T-helper 1 cell (primary cell): ENCODE results near the gene TNPO1.

Experiments used
- DNase-seq, 5 donors: peaks; one replicate each; pipeline ENCODE4 v3.0.0-alpha.2; 2012 to 2020

TNPO1 gene

GRCh38 chr5:72818866-72819534, 2.5 kb downstream of the TNPO1 start:
- peak in 4 of 5 donors; percentile 30 to 51 (median 31) for DNase-seq

- DNase-seq = no peak
Measured at GRCh38 chr5:72821776-72822175, 5.3 kb downstream of the TNPO1 start.

GRCh38 chr5:72822944-72823343, 6.5 kb downstream of the TNPO1 start:
- no peak for DNase-seq

- no peak for DNase-seq
Measured at GRCh38 chr5:72829707-72830106, 13.2 kb downstream of the TNPO1 start.

GRCh38 chr5:72830362-72830761, 13.9 kb downstream of the TNPO1 start:
- no peak for DNase-seq

GRCh38 chr5:72831685-72832084, 15.2 kb downstream of the TNPO1 start:
- no peak for DNase-seq

- no peak for DNase-seq
Measured at GRCh38 chr5:72834924-72835323, 18.5 kb downstream of the TNPO1 start.

GRCh38 chr5:72835633-72836032, 19.2 kb downstream of the TNPO1 start:
- no peak for DNase-seq

- no peak for DNase-seq
Measured at GRCh38 chr5:72836810-72837209, 20.3 kb downstream of the TNPO1 start.

- DNase-seq = no peak
Measured at GRCh38 chr5:72837524-72838096, 21.1 kb downstream of the TNPO1 start.

GRCh38 chr5:72840041-72840440, 23.6 kb downstream of the TNPO1 start:
- DNase-seq = no peak

GRCh38 chr5:72841756-72842535, 25.5 kb downstream of the TNPO1 start:
- DNase-seq = no peak

GRCh38 chr5:72842816-72843215, 26.4 kb downstream of the TNPO1 start:
- DNase-seq = no peak

GRCh38 chr5:72844218-72844603, 27.8 kb downstream of the TNPO1 start:
- DNase-seq = no peak

- DNase-seq = no peak
Measured at GRCh38 chr5:72845889-72846288, 29.4 kb downstream of the TNPO1 start.

GRCh38 chr5:72846483-72846882, 30.0 kb downstream of the TNPO1 start:
- no peak for DNase-seq

- DNase-seq = no peak
Measured at GRCh38 chr5:72847439-72847838, 31.0 kb downstream of the TNPO1 start.

- DNase-seq = peak; percentile 60 to 86 (median 74)
Measured at GRCh38 chr5:72847989-72848473, 31.6 kb downstream of the TNPO1 start.

- DNase-seq = peak; percentile 14 to 50 (median 31)
Measured at GRCh38 chr5:72848474-72849428, 32.3 kb downstream of the TNPO1 start.

GRCh38 chr5:72849546-72849945, 33.1 kb downstream of the TNPO1 start:
- no peak for DNase-seq

GRCh38 chr5:72850113-72850512, 33.7 kb downstream of the TNPO1 start:
- DNase-seq = no peak

GRCh38 chr5:72852356-72852755, 35.9 kb downstream of the TNPO1 start:
- DNase-seq = no peak

- DNase-seq = no peak
Measured at GRCh38 chr5:72854419-72854818, 38.0 kb downstream of the TNPO1 start.
